Astrocyte of the hippocampus (primary cell): Measurements from ENCODE around the gene HRK.

Experiments
- DNase-seq: peaks from one replicate; pipeline ENCODE4 v3.0.0; 2011; ENCODE audit warnings: low read depth, low spot score

HRK gene

DNA sequence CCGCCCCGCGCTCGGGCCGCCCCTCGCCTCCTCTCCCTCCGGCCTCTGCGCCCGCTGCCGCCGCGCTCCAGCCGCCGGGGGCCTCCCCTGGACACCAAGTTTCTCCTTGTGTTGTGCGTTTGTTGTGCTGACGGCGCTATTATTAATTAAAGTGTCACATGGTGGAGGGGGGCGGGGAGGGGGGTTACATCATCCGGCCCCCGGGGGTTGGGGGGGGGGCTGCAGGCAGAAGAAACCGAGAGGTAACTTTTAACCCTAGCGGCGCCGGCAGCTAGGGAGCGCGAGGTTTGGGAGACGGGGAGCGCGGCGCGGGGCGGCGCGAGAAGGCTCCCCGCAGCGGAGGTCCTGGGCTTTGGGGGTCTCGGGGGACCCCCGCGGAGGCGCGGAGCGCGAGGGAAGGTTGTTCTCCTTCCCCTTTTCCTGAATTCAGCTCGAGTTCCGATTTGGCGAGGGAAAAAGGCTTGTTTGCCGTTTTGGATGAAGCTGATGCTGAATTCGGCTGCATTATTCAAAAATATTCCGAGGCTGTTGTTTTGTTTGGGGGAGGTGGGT is at the start of gene HRK:
TSS of gene HRK (minus strand) at position 117 of the 552 bp plus-strand sequence. CDS start 134 bp downstream, outside the sequence.
- no peak for DNase-seq

DNA sequence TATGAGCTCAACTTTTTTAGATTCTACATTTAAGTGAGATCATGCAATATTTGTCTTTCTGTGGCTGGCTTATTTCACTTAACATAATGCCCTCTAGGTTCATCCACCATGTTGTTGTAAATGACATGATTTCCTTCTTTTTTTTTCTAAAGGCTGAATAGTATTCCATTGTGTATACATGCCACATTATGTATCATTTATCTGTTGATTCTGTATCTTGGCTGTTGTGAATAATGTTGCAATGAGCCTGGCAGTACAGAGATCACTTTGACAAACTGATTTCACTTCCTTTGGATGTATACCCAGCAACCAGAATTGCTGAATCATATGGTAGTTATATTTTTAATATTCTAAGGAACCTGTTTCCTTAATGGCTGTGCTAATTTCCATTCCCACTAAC is 48.6 kb upstream of the HRK start:
- no peak for DNase-seq

DNA sequence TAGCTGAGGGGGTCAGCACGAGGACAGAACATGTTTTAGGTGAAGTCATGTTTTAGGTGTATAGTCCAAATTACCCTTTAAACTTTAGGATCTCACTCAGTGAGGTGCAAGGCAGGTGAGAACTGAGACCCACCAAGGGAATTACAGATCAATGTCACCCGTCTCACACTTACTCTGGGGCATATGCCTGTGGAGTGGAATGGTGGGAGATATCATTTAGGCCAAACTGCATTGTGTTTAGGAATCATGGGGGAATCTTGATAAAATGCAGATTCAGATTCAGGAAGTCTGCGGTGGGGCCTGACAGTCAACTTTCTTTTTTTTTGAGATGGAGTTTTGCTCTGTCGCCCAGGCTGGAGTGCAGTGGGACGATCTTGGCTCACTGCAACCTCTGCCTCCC is 47.3 kb upstream of the HRK start:
- no peak for DNase-seq

DNA sequence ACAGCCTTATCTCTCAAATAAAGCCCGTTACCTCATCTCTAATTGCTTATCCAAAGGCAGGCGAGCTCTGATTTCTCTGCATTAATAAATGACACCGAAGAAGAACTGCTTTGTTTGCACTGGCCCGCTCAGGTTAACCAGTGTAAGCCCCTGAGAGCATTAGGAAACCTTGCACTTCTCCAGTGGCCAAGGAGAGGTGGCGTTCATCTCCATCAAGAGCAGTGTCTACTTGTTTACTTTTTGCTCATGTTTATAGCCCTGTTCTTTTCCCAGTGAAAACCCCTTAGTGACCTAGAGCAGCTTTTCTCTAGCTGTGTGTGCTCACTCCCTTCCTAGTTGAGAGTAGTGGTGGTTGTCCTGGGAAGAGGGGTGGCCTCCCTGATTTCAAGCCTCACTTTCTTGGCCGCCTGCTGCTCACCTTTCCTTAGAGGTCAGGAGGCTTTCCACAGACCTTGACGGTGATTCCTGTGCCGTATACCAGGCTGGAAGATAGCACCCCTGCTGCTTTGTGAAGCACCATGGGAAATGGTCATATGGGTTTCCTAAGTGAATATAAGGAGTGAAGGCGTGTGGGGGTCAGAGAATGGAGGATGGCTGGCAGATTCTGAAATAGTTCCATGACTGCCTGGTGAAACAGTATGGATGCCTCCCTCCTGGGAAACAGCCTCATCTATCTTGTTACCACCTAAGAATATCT is 46.2 kb upstream of the HRK start:
- no peak for DNase-seq

DNA sequence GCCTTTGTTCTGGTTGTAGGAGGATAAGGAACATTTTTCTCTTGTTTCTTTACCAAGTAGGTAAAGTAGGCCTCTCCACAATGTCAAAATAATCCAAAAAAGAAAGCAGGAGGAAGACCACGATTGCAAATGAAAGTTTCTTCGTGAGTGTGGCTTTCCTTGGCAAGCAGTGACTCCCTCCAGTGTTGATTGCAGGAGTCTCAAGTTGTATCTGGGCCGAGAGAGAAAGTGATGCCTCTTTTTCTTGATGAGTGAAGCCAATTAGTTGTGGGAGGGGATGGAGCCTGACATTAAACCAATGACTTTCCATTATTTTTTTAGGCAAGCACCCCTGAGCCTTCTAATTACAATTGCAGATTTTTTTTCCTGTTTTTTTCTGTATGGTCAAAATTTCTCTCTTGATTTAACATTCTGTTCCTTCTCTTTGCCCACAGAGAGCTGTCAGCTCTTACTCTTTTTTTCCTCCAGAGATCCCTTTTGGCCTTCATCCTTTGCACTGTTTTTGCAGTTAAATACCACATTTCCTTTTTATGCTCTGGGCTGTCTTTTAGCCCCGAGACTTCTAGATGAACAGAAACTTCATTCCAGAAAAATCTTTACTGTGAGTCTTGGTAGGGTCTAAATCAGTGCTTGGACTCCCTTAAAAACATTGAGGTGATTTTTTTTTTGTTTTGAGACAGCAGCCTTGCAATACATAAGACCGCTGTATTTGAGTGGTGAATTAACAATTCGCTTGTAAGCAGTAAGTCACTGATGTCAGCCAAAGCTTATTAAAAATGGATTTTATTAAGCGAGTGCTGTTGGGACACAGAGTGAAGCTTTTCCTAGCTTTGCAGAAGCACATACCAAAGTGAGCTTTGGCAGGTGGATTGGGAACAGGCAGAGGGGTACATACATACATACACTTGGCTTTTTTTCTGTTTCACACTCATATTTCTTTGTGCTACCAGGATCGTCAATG is 45.3 kb upstream of the HRK start:
- DNase-seq: peak; percentile 39

DNA sequence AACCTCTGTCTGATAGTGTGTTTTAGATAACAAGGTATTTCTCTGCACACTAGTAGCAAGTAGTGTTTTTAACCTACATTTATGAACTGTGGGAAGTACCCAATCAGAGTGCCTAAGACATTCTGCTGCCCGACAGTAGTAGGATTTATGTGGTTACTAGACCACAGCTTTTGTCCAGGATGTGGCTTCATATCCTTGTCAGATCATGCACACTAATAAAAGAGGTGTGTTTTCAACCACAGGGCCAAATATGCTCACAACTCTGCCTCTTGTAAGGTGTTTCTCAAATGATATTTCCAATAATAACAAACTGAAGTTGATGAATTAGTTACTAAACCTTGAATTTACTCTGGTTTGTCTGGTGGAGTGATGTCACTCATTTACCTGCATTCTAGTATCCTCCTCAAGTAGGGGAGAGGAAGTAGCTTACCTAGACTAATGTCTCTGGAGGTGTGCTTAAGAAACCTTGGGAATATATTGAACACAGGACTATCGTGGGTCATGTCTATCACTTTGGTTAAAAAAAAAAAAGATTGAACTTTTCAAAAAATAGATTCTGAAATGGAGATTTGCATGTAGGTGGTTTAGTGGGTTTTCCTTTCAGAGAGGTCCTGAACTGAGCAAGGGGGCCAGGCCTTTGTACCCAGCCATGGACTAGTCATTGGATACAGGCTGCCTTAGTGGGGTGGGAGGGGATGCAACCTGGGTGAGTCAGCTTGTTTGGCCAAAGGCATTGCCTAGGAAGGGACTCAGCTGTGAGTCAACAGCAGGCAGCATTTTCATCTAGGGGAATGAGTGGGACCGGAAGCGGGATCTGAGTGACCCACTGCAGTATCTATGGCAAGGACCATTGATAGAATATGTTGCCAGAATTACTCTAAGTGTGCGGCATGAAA is 43.6 kb upstream of the HRK start:
- peak; percentile 85 for DNase-seq

DNA sequence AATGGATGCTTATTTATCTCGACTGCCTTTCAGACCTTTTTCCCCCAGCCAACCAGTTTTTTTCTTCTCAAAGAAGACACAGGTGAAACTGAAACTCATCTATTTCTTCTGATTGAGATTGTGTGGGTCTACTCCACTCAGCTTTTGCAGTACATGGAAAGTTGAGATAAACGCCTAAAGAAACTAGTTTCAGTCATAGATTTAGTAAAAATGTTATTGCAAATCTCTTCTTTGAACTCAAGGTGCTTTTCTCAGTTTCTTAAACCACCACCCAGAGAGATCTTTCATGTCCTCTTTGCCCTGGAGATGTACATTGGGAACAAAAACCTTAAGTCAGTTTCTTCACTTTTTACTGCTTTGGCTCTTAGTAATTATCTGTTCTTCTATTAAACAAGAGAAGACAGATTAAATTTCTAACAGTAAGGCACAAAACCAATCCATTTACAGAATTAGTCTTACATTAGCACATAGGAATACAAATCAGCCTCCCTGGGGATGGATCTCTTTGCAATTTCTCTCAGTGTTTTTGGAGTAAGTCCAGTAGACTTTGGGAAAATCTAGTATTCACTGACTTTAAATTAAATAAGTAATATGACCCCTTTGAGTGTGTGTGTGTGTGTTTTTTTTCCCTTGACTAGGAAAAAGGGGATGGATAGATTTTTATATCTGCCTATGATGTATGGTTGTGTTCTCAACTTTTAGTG is 41.1 kb upstream of the HRK start:
- no peak for DNase-seq

DNA sequence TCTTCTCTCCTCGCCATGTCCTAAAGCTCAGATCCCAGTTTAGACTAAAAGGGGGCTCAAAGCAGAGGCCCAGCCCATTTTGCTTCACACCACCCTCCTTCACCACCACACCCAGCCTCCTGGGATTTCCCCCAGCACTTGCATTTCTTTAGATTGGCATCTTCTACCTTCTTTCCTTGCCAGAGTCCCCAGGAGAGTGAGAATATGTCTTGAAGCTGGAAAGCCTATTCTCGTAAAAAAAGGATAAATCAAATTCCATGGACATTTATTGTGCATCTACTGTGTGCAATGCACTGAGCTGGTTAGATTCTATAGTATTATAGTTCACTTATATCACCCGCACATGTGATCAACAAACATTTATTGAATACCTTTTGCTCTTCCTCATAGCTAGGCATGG is 39.7 kb upstream of the HRK start:
- no peak for DNase-seq

DNA sequence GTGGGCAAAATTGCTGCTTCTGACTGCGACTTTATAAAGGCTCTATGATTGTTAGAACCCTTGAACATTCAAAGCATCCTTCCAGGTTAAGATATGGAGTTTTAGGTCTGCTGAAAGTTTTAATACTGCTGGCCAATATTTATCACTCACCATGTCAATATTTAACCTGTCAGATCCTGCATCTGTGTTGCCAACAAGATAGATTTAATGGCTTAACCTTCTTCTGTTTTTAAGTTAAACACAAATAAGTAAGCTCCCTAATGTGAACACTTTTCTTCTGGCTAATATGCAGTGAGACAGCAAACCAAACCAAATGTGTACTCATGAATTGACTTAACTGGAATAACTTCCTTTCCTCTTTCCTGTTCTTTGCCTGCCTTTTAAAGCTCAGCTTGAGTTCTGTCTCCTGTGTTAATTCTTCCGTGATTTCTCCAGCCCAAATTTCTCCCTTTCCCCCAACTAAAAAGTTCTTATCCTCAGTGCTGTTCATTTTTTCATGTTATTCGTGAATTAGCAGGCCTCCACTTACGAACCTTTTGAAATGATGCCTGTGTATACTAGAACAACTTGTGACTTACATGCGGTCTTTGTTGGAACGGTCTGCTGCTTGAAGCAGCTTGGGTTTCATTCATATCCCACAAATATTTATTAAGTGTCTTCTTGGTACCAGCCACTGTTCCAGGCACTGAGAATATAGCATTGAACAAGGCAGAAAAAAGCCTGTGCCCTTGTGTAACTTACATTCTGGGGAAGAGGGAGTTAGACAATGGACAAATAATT is 38.7 kb upstream of the HRK start:
- DNase-seq: no peak

DNA sequence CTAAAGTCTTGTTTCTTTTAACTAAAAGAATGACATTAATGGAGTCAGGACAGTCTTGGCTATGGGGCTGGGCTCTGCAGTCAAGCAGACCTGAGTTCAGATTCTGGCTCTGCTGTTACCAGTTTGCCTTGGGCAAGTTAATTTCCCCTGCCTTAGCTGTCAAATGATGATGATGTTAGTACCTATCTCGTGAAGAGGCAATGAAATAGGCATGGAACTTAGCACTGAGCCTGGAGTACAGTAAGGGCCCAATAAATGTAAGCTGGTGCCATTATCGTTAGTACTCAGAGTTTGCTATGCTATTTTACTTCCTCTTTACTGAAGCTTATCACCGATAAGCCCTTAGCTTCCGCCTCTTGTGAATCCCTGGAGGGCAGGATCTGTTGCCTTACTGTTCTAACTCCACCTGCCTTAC is 38.0 kb upstream of the HRK start:
- no peak for DNase-seq

DNA sequence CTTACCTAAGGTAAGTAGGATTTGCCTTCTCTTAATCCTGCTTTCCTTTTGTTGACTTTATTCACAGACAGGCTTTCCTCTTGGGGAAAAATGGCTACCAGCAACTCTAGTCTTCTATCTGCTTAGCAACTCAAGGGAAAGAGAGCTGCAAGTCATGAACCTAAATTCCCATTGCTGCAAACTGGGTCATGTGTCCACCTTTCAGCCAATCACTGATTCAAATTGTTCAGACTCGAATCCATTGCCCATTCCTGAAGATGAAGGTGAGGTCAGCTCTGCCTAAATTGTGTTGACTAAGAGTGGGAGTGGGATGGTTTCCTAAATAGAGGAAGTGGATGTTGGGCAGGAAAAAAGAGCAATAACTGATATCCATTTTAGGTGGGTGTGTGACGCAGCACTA is 37.2 kb upstream of the HRK start:
- DNase-seq: no peak

DNA sequence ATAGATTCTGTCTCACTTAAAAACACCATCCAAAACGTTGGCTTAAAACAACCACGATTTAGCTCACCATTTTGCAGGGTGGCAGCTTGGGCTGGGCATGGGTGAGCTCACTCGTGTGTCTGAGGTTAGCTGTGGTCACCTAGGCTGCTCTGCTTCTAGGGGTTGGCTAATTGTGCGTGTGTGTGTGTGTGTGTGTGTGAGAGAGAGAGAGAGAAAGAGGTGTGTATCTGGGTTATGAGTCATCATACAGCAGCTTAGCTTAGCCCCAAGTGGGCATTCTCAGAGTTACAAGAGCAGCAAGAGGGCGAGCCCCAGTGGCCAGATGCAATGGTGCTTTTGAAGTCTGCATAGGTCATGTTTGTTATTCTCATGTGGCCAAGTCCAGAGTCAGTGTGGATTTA is 35.5 kb upstream of the HRK start:
- peak; percentile 78 for DNase-seq

DNA sequence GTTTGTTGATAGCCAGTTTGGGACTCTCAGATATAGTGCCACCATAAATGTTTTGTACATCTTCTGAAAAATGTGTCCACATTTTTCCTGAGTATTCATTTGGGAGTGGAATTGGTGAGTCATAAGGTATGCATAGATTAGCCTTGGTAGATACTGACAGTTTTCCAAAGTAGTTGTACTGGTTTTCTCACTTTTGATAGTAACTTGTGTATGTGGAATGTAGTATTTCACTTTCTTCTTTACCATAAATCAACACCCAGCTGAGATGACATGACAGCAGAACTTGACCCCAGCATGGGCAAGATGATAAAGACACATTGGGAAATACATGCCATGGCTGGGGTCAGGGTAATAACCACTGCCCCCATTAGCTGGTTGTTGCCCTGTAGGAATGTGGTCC is 34.9 kb upstream of the HRK start:
- peak; percentile 60 for DNase-seq

DNA sequence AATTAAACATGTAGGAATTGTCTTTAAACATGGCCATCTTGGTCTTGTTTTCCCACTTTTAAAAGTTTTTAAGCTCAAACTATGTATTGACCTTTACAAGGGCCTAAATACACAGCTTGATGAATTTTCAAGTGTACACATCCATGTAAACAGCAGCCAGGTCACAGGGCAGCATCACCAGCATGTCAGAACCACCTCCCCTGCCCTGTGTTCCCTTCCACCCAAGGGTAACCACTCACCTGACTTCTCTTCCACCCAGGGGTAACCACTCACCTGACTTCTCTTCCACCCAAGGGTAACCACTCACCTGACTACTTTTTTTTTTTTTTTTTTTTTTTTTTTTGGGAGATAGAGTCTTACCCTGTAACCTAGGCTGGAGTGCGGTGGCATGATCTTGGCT is 34.1 kb upstream of the HRK start:
- DNase-seq: no peak

DNA sequence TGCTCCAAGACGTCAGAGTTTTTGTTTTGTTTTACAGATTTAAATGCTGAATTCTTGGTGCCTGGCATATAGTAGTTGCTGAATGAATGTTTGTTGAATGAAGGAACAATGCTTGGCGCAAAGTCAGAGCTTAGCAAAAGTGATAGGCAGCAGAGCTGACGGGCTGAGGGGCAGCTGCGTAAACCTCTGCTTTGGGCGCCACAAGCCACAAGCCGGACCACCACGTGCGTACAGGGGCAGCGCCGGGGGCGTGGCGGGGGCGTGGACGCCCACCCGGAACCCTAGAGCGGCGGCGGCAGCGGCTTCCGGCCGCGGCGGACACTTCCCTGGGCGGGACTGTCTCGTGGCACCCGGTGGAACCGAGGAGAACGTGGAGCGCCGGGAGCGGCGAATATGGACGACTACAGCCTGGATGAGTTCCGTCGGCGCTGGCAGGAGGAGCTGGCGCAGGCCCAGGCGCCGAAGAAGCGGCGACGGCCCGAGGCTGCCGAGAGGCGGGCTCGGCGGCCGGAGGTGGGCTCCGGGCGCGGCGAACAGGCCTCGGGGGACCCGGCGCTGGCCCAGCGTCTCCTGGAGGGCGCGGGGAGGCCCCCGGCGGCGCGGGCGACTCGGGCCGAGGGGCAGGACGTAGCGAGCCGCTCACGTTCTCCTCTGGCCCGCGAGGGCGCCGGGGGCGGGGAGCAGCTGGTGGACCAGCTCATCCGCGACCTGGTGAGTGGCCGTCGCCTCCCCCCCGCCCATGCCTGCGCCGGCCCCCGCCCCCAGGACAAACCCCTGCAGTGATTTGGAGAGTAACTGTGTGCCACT is 29.6 kb upstream of the HRK start, which contains the start of gene FBXW8:
TSS of gene FBXW8 (plus strand) at position 306 of the 807 bp plus-strand sequence. CDS start at position 394, 88 bp downstream.
- peak; percentile 91 for DNase-seq

DNA sequence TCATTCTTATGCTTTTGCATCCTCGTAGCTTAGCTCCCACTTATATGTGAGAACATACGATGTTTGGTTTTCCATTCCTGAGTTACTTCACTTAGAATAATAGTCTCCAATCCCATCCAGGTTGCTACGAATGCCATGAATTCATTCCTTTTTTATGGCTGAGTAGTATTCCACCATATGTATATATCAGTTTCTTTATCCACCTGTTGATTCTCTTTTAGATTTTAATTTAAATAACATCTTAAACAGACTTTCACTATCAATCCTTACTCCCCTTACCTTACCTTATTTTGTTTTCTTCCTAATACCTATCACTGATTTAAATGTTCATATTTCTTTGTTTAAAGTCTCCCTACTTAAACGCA is 29.0 kb upstream of the HRK start:
- no peak for DNase-seq

DNA sequence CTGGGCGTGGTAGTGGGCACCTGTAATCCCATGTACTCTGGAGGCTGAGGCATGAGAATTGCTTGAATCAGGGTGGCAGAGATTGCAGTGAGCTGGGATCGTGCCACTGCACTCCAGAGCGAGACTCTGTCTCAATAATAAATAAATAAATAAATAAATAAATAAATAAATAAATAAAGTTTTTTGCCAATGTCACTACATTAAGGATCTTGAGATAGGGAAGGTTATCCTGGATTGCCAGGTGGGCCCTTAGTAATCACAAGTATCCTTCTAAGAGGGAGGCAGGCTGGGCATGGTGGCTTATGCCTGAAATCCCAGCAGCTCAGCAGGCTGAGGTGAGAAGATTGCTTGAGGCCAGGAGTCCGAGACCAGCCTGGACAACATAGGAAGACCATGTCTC is 25.0 kb upstream of the HRK start:
- no peak for DNase-seq

DNA sequence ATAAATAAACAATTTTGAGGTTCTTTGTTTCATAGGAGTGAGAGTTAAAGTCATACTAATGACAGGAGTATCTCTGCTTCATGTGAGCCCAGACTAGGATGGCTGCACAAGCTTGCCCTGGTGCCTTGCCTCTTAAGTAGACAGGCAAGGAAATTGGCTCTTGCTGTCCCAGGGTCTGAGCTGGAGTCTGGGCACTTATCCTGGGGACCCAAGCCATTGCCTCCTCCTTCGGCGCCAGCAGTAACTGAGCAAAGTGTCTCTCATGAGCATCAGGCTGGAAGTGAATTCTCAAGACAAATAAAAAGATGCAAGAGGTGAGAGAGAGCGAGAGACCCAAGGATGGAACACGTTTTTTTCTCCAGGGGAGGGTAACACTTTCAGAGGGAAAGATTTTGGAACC is 22.6 kb upstream of the HRK start:
- no peak for DNase-seq

DNA sequence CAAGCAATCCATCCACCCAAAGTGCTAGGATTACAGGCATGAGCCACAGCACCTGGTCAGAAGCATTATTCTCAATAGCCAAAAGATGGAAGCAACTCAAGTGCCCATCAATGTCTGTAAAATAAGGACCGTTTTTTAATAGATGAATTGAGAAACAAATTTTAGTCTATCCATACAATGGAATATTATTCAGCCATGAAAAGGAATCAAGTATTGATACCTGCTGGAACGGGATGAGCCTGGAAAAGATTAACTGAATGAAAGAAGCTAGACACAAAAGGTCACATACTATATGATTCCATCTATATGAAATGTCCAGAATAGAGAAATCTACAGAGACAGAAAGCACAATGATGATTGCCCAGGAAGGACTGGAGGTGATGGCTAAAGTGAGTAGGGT is 20.4 kb upstream of the HRK start:
- no peak for DNase-seq
